GM23248 (cell line): ENCODE data around the gene RBM23.

Experiments
- EZH2 ChIP-seq: fragments of 200-600 bp; sonication (generic); IDR thresholded peaks from 2 replicates; pipeline ENCODE4 v1.6.1; 2018; ENCODE audit warnings: antibody characterized with exemption, mild to moderate bottlenecking; ENCODE audit not compliant: insufficient read depth, poor library complexity, severe bottlenecking
- EZH2phosphoT487 ChIP-seq: fragments of 200-600 bp; sonication (generic); IDR thresholded peaks from 2 replicates; pipeline ENCODE4 v1.6.1; 2018; ENCODE audit warnings: antibody characterized with exemption, moderate library complexity, mild to moderate bottlenecking, low read depth; ENCODE audit not compliant: insufficient read depth

GRCh38 chr14:22906073-22906472, 12.9 kb downstream of the RBM23 start:
- TF ChIP-seq EZH2 (no peak), EZH2phosphoT487 (no peak)
